Measurements from ENCODE around the gene PLD2.

The PLD2 gene

DNA sequence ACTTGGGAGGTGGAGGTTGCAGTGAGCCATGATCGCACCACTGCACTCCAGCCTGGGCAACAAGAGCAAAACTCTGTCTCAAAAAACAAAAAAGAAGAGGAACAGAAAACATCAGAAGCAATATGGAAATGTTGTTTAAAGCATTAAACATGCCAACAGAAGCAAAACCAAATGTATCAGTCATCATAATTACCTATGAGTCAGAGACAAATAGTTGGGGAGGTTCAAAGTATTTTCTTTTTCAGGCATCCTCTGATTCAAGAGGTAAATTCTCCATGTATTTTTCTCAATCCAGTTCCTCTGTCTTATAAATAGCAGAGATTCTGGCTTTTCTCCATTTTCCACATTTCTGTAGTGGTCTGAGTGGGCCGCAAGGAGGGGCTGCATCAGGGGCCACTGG lies 37.3 kb upstream of the PLD2 start:
- no peak for DNase-seq (ENCODE audit: extremely low spot score)
- POLR2A ChIA-PET: no interaction called here
- CTCF ChIA-PET: no interaction called here
- TF ChIP-seq, protein P1, sequence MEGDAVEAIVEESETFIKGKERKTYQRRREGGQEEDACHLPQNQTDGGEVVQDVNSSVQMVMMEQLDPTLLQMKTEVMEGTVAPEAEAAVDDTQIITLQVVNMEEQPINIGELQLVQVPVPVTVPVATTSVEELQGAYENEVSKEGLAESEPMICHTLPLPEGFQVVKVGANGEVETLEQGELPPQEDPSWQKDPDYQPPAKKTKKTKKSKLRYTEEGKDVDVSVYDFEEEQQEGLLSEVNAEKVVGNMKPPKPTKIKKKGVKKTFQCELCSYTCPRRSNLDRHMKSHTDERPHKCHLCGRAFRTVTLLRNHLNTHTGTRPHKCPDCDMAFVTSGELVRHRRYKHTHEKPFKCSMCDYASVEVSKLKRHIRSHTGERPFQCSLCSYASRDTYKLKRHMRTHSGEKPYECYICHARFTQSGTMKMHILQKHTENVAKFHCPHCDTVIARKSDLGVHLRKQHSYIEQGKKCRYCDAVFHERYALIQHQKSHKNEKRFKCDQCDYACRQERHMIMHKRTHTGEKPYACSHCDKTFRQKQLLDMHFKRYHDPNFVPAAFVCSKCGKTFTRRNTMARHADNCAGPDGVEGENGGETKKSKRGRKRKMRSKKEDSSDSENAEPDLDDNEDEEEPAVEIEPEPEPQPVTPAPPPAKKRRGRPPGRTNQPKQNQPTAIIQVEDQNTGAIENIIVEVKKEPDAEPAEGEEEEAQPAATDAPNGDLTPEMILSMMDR (IDR thresholded peaks at IDR 0.05; ENCODE audit: control extremely low read depth, extremely low read depth, low read depth, missing control alignments): no peak

GRCh38 chr17:4771519-4772234 lies 35.3 kb upstream of the PLD2 start, which contains the start of gene TM4SF5:
Gene TM4SF5, plus strand, starts transcription at chr17:4771886. Its CDS starts 37 bp downstream, at chr17:4771923.
- ChIA-PET POLR2A (no interaction called here), CTCF (no interaction called here)
- no peak for DNase-seq (ENCODE audit: extremely low spot score)
- TF ChIP-seq, protein P1 (IDR thresholded peaks at IDR 0.05; ENCODE audit: control extremely low read depth, extremely low read depth, low read depth, missing control alignments): no peak

GRCh38 chr17:4772235-4772613 lies 34.7 kb upstream of the PLD2 start:
- ChIA-PET CTCF (no interaction called here), POLR2A (no interaction called here)
- TF ChIP-seq, protein P1 (IDR thresholded peaks at IDR 0.05; ENCODE audit: control extremely low read depth, extremely low read depth, low read depth, missing control alignments): no peak
- DNase-seq (ENCODE audit: extremely low spot score): no peak

DNA sequence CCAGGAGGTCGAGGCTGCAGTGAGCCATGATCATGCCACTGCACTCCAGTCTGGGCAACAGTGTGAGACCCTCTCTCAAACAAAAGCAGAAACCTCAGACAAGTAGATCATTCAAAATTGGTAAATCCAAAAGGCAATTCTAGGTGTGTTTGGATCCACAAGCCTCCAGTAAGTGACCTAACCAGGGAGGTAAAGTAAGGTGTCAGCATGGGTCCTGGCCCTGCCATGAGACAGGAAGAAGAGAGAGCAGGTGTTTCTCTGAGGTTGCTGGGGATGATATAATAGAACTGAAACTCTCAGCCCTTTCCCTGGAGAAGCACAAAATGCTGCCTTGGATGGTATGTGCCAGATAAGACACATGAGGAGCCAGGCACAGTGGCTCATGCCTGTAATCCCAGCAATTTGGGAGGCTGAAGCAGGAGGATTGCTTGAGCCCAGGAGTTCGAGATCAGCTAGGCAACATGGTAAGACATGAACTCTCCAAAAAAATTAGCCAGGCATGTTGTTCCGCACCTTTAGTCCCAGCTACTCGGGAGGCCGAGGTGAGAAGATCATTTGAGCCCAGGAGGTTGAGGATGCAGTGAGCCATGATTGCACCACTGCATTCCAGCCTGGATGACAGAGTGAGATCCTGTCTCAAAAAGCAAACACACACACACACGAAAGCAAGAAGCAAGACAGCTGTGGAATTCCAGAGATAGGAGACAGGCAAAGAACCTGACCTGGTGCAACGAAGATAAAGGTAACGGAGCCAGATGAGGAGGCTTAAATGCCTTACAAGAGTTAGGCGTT lies 28.8 kb upstream of the PLD2 start:
- ChIA-PET CTCF (interaction anchor here (4.2 kb wide), 1 partner anchor 12 kb away, joined by 21 read pairs; no protein-coding TSS in a partner anchor), POLR2A (no interaction called here)
- DNase-seq (ENCODE audit: extremely low spot score): no peak
- TF ChIP-seq, protein P1 (IDR thresholded peaks at IDR 0.05; ENCODE audit: control extremely low read depth, extremely low read depth, low read depth, missing control alignments): no peak

GRCh38 chr17:4780325-4780955 lies 26.5 kb upstream of the PLD2 start:
- CTCF ChIA-PET: interaction anchor here (4.2 kb wide), 1 partner anchor 10 kb away, joined by 21 read pairs; no protein-coding TSS in a partner anchor
- TF ChIP-seq, protein P1 (IDR thresholded peaks at IDR 0.05; ENCODE audit: control extremely low read depth, extremely low read depth, low read depth, missing control alignments): no peak
- POLR2A ChIA-PET: no interaction called here
- DNase-seq (ENCODE audit: extremely low spot score): no peak

GRCh38 chr17:4782652-4783051 lies 24.3 kb upstream of the PLD2 start:
- ChIA-PET CTCF (interaction anchor here (1.5 kb wide), 1 partner anchor 120 kb away, joined by 3 read pairs; the partner anchor contains the start of gene CHRNE), POLR2A (no interaction called here)
- TF ChIP-seq, protein P1 (IDR thresholded peaks at IDR 0.05; ENCODE audit: control extremely low read depth, extremely low read depth, low read depth, missing control alignments): no peak
- no peak for DNase-seq (ENCODE audit: extremely low spot score)

Measured in GM10248 (cell line).